IMR-90 (cell line): ENCODE measurements around the gene LRRC52. TPM values are rescaled to one million over a fixed set of nuclear protein-coding genes. Genes with fewer than 3 reads are reported as not detected.

Experiments
- ATAC-seq: fragments of 200-7000 bp; cut with Tn5 transposase; 2 replicates; pipeline ENCODE4 v1.9.1; 2020; ENCODE audit warnings: low read depth, mild to moderate bottlenecking, moderate library complexity
- BruUV-seq: library from RNA; stranded (reverse); fragments of 400-500 nt; replicated peaks from 2 replicates; lab custom pipeline; 2021; lab: Mats Ljungman, UMichigan
- CTCF ChIA-PET: fragments of 300-600 bp; formaldehyde crosslinking; extraction: SDS; loops from one replicate; lab custom pipeline; 2021; ENCODE audit warnings: antibody characterized with exemption; lab: Yijun Ruan, JAX
- POLR2A ChIA-PET: fragments of 300-600 bp; sonication (Branson Sonifier 250); formaldehyde crosslinking; loops from one replicate; lab custom pipeline; 2022; ENCODE audit warnings: antibody characterized with exemption; ENCODE audit not compliant: unreplicated experiment; lab: Charles Lee
- DNase-seq: peaks from one replicate; pipeline ENCODE4 v3.0.0; 2013
- H2AFZ ChIP-seq: replicated peaks from 2 replicates; pipeline ENCODE3; 2013; ENCODE audit warnings: low read length, mild to moderate bottlenecking; ENCODE audit not compliant: poor library complexity
- H2AK5ac ChIP-seq: 2 replicates; pipeline ENCODE4 v1.6.1; 2013; ENCODE audit warnings: low read depth, low read length, inconsistent platforms
- H2AK9ac ChIP-seq: replicated peaks from 2 replicates; pipeline ENCODE3; 2013; ENCODE audit warnings: mild to moderate bottlenecking, low read depth, low read length, moderate library complexity; ENCODE audit not compliant: poor library complexity
- H2BK120ac ChIP-seq: 2 replicates; pipeline ENCODE4 v1.6.1; 2013; ENCODE audit warnings: low read depth, low read length, inconsistent platforms
- H2BK15ac ChIP-seq: 3 replicates; pipeline ENCODE4 v1.6.1; 2013; ENCODE audit warnings: low read depth, low read length, inconsistent platforms
- H2BK20ac ChIP-seq: 2 replicates; pipeline ENCODE4 v1.6.1; 2013; ENCODE audit warnings: low read depth, mild to moderate bottlenecking, inconsistent platforms, low read length, moderate library complexity
- H2BK5ac ChIP-seq: 2 replicates; pipeline ENCODE4 v1.6.1; 2013; ENCODE audit warnings: mild to moderate bottlenecking, low read depth, low read length, inconsistent platforms; ENCODE audit not compliant: poor library complexity, severe bottlenecking
- H3K14ac ChIP-seq: replicated peaks from 2 replicates; pipeline ENCODE4 v1.6.1; 2013; ENCODE audit warnings: low read depth, low read length, inconsistent platforms
- H3K18ac ChIP-seq: 2 replicates; pipeline ENCODE4 v1.6.1; 2013; ENCODE audit warnings: low read depth, low read length, control low read depth
- H3K23ac ChIP-seq: 2 replicates; pipeline ENCODE4 v1.6.1; 2013; ENCODE audit warnings: low read depth, low read length, inconsistent platforms
- H3K27ac ChIP-seq: 2 replicates; pipeline ENCODE4 v1.5.1; 2013; ENCODE audit warnings: mild to moderate bottlenecking, control low read depth, low read length; ENCODE audit not compliant: insufficient read depth
- H3K27me3 ChIP-seq: 2 replicates; pipeline ENCODE4 v1.6.1; 2013; ENCODE audit warnings: low read length; ENCODE audit not compliant: control insufficient read depth, insufficient read depth
- H3K36me3 ChIP-seq: 2 replicates; pipeline ENCODE4 v1.6.1; 2013; ENCODE audit warnings: low read length, mixed read lengths; ENCODE audit not compliant: control insufficient read depth, insufficient read depth
- H3K4ac ChIP-seq: 2 replicates; pipeline ENCODE4 v1.6.1; 2013; ENCODE audit warnings: low read depth, low read length, inconsistent platforms
- H3K4me1 ChIP-seq: 2 replicates; pipeline ENCODE4 v1.6.1; 2013; ENCODE audit warnings: low read length, mixed read lengths; ENCODE audit not compliant: control insufficient read depth, insufficient read depth
- H3K4me2 ChIP-seq: 2 replicates; pipeline ENCODE4 v1.6.1; 2013; ENCODE audit warnings: low read depth, mild to moderate bottlenecking, control low read depth, low read length, moderate library complexity
- H3K4me3 ChIP-seq: 2 replicates; pipeline ENCODE4 v1.5.1; 2013; ENCODE audit warnings: low read depth, mild to moderate bottlenecking, control low read depth, low read length, moderate library complexity; ENCODE audit not compliant: insufficient read depth
- H3K56ac ChIP-seq: 2 replicates; pipeline ENCODE4 v1.6.1; 2013; ENCODE audit warnings: low read length, inconsistent platforms; ENCODE audit not compliant: insufficient read depth; ENCODE audit errors: extremely low read depth
- H3K79me1 ChIP-seq, 2 experiments: 2 replicates each; pipeline ENCODE4 v1.6.1; 2013; ENCODE audit warnings: low read length in 2 of 2, inconsistent platforms in 1 of 2, low read depth in 1 of 2
- H3K9ac ChIP-seq: 2 replicates; pipeline ENCODE4 v1.6.1; 2013; ENCODE audit warnings: low read depth, low read length, control low read depth
- H3K9me1 ChIP-seq: 2 replicates; pipeline ENCODE4 v1.6.1; 2013; ENCODE audit warnings: low read length, inconsistent platforms; ENCODE audit not compliant: insufficient read depth
- H3K9me3 ChIP-seq: 2 replicates; pipeline ENCODE4 v1.6.1; 2013; ENCODE audit warnings: low read length; ENCODE audit not compliant: control insufficient read depth, insufficient read depth
- H4K20me1 ChIP-seq: 2 replicates; pipeline ENCODE4 v1.6.1; 2013; ENCODE audit warnings: low read length, inconsistent platforms; ENCODE audit not compliant: insufficient read depth
- H4K5ac ChIP-seq: 2 replicates; pipeline ENCODE4 v1.6.1; 2013; ENCODE audit warnings: mild to moderate bottlenecking, low read depth, low read length, control low read depth
- H4K8ac ChIP-seq, 2 experiments: 2 replicates each; pipeline ENCODE4 v1.6.1; 2013; ENCODE audit warnings: low read depth in 2 of 2, low read length in 2 of 2, control low read depth in 1 of 2, inconsistent platforms in 1 of 2
- H4K91ac ChIP-seq: 2 replicates; pipeline ENCODE4 v1.6.1; 2013; ENCODE audit warnings: low read depth, low read length, inconsistent platforms; ENCODE audit not compliant: insufficient read depth
- BHLHE40 ChIP-seq: fragments of 150-350 bp; IDR thresholded peaks from 2 replicates; pipeline ENCODE4 v1.6.1; 2016; ENCODE audit warnings: mild to moderate bottlenecking, low read depth, low read length
- CEBPB ChIP-seq: IDR thresholded peaks from 2 replicates; pipeline ENCODE4 v1.6.1; 2012; ENCODE audit warnings: low read depth, low read length, improper control_type of control experiment
- CHD1 ChIP-seq: IDR thresholded peaks from 2 replicates; pipeline ENCODE4 v1.6.1; 2012; ENCODE audit warnings: low read depth, low read length, improper control_type of control experiment
- ELK1 ChIP-seq: fragments of 150-350 bp; IDR thresholded peaks from 2 replicates; pipeline ENCODE4 v1.6.1; 2016; ENCODE audit warnings: low read depth, mild to moderate bottlenecking, low read length, moderate library complexity, borderline replicate concordance
- FOS ChIP-seq: fragments of 150-350 bp; IDR thresholded peaks from 2 replicates; pipeline ENCODE4 v1.6.1; 2016; ENCODE audit warnings: low read depth, low read length
- MAFK ChIP-seq: IDR thresholded peaks from 2 replicates; pipeline ENCODE4 v1.6.1; 2012; ENCODE audit warnings: low read depth, low read length, improper control_type of control experiment
- MAZ ChIP-seq: IDR thresholded peaks from 2 replicates; pipeline ENCODE4 v1.6.1; 2012; ENCODE audit warnings: low read depth, mild to moderate bottlenecking, low read length, improper control_type of control experiment, moderate library complexity, borderline replicate concordance
- MXI1 ChIP-seq: IDR thresholded peaks from 2 replicates; pipeline ENCODE4 v1.6.1; 2012; ENCODE audit warnings: low read depth, mild to moderate bottlenecking, low read length, moderate library complexity, borderline replicate concordance
- NFE2L2 ChIP-seq: fragments of 150-350 bp; IDR thresholded peaks from 2 replicates; pipeline ENCODE4 v1.6.1; 2016; ENCODE audit warnings: low read depth, mild to moderate bottlenecking, low read length
- POLR2A ChIP-seq: IDR thresholded peaks from 2 replicates; pipeline ENCODE4 v1.6.1; 2012; ENCODE audit warnings: mild to moderate bottlenecking, low read depth, low read length
- RAD21 ChIP-seq: IDR thresholded peaks from 2 replicates; pipeline ENCODE4 v1.6.1; 2012; ENCODE audit warnings: low read length, improper control_type of control experiment
- RCOR1 ChIP-seq: IDR thresholded peaks from 2 replicates; pipeline ENCODE4 v1.6.1; 2012; ENCODE audit warnings: mild to moderate bottlenecking, low read length, improper control_type of control experiment; ENCODE audit not compliant: insufficient replicate concordance
- RFX5 ChIP-seq: IDR thresholded peaks from 2 replicates; pipeline ENCODE4 v1.8.0; 2012; ENCODE audit warnings: low read depth, mild to moderate bottlenecking, low read length, moderate library complexity
- SMC3 ChIP-seq: fragments of 150-350 bp; IDR thresholded peaks from 2 replicates; pipeline ENCODE4 v1.6.1; 2016; ENCODE audit warnings: low read depth, mild to moderate bottlenecking, antibody characterized with exemption, low read length, moderate library complexity
- USF2 ChIP-seq: fragments of 150-350 bp; IDR thresholded peaks from 2 replicates; pipeline ENCODE4 v1.6.1; 2017; ENCODE audit warnings: mild to moderate bottlenecking, antibody characterized with exemption, low read length, low read depth
- dilution Hi-C: fragments of 300-500 bp; cut with HindIII; formaldehyde crosslinking; loops from one replicate; pipeline ENCODE4 v1.14.3; 2018; ENCODE audit warnings: low sequenced_read_pairs; ENCODE audit not compliant: unreplicated experiment
- in situ Hi-C: fragments of 300-500 bp; cut with MboI; formaldehyde crosslinking; loops from 3 replicates; pipeline ENCODE4 v1.14.3; 2019; ENCODE audit warnings: low sequenced_read_pairs, inconsistent platforms, mixed read lengths
- intact Hi-C: fragments of 100-400 bp; cut with micrococcal nuclease; formaldehyde crosslinking; loops from 2 replicates; pipeline ENCODE4 v1.10.0; 2022
- polyA plus RNA-seq, 3 experiments: library from polyadenylated mRNA; depleted of rRNA; stranded (reverse); fragments of >200 nt; gene quantifications; 2 replicates each; pipeline ENCODE4 v1.2.3, GENCODE V29; 2012; ENCODE audit warnings: low replicate concordance in 1 of 3
- total RNA-seq: library from RNA; depleted of rRNA; stranded (reverse); fragments of >200 nt; gene quantifications from 2 replicates; pipeline ENCODE4 v1.2.3, GENCODE V29; 2012
- TF ChIP-seq, protein P1 (sequence below): conservative IDR thresholded peaks from 2 replicates; pipeline ENCODE4 v1.5.1; 2012; ENCODE audit warnings: mild to moderate bottlenecking, low read depth, low read length, improper control_type of control experiment

Gene LRRC52
- total and polyA plus RNA-seq, 2 of the 4 experiments (the other 2 are of a cell fraction): not detected

DNA sequence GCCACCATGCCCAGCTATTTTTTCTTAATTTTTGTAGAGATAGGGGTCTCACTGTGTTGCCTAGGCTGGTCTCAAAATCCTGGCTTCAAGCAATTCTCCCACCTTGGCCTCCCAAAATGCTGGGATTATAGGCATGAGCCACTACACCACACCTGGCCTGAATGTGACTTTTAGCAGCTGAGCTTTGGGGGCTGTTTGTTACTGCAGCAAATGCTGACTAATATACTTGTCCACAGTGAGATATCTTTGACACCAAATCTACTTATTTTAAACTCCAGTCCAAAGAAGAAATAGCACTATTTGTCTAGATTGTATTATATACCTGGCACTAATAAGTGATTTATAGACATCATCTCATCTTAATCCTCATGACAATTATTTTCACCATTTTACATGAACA is 30.5 kb downstream of the LRRC52 start:
- H3K18ac ChIP-seq: no peak overlapping the region
- no peak overlapping the region for H3K56ac ChIP-seq
- H3K9me3 ChIP-seq: no peaks in the 10 kb centered on the region
- H2BK120ac ChIP-seq: no peak overlapping the region
- H4K20me1 ChIP-seq: no peaks in the 10 kb centered on the region
- no peak overlapping the region for H2AK5ac ChIP-seq
- no peak overlapping the region for H4K8ac ChIP-seq
- H4K91ac ChIP-seq: no peak overlapping the region
- H3K4me3 ChIP-seq: no peak overlapping the region
- H3K14ac ChIP-seq: no peak overlapping the region
- DNase-seq (no peak), ATAC-seq (no peak)
- dilution Hi-C loops (no loop called here), intact Hi-C loops (no loop called here), in situ Hi-C loops (no loop called here)
- POLR2A ChIA-PET: no interaction called here
- H3K23ac ChIP-seq: no peak overlapping the region
- no peak overlapping the region for H2BK5ac ChIP-seq
- H3K4me2 ChIP-seq: no peak overlapping the region
- no peaks in the 10 kb centered on the region for H3K27me3 ChIP-seq
- TF ChIP-seq CHD1 (no peak), ELK1 (no peak), RAD21 (no peak), USF2 (no peak), POLR2A (no peak), RFX5 (no peak), MAZ (no peak), FOS (no peak), MXI1 (no peak), MAFK (no peak), NFE2L2 (no peak), RCOR1 (no peak), SMC3 (no peak), CEBPB (no peak), BHLHE40 (no peak)
- TF ChIP-seq, protein P1, sequence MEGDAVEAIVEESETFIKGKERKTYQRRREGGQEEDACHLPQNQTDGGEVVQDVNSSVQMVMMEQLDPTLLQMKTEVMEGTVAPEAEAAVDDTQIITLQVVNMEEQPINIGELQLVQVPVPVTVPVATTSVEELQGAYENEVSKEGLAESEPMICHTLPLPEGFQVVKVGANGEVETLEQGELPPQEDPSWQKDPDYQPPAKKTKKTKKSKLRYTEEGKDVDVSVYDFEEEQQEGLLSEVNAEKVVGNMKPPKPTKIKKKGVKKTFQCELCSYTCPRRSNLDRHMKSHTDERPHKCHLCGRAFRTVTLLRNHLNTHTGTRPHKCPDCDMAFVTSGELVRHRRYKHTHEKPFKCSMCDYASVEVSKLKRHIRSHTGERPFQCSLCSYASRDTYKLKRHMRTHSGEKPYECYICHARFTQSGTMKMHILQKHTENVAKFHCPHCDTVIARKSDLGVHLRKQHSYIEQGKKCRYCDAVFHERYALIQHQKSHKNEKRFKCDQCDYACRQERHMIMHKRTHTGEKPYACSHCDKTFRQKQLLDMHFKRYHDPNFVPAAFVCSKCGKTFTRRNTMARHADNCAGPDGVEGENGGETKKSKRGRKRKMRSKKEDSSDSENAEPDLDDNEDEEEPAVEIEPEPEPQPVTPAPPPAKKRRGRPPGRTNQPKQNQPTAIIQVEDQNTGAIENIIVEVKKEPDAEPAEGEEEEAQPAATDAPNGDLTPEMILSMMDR: no peak
- no peaks in the 10 kb centered on the region for H3K9me1 ChIP-seq
- no peak overlapping the region for H2BK15ac ChIP-seq
- H3K9ac ChIP-seq: no peak overlapping the region
- no peaks in the 10 kb centered on the region for H3K36me3 ChIP-seq
- no peak overlapping the region for H3K4ac ChIP-seq
- H3K79me1 ChIP-seq: no peaks in the 10 kb centered on the region
- H2BK20ac ChIP-seq: no peak overlapping the region
- no peak overlapping the region for H4K5ac ChIP-seq
- no peak overlapping the region for H2AK9ac ChIP-seq
- H2AFZ ChIP-seq: no peak overlapping the region
- no TSS peak for BruUV-seq
- CTCF ChIA-PET: no interaction called here
- H3K4me1 ChIP-seq: no peaks in the 10 kb centered on the region
- no peak overlapping the region for H3K27ac ChIP-seq
